HG02973 (cell line): ENCODE data around the gene ZNF613.
"Not testable (repeated sequence)": the region's sequence is repeated elsewhere in the genome, so short reads cannot be mapped to it uniquely, and the experiment has no call there.

Experiments used
- ATAC-seq: cut with Tn5 transposase; IDR thresholded peaks from one replicate; pipeline ENCODE4 v1.9.1; 2021; ENCODE audit warnings: moderate library complexity; ENCODE audit not compliant: unreplicated experiment

ZNF613 gene

GRCh38 chr19:51926784-51927741 is at the start of gene ZNF613:
TSS of gene ZNF613 (plus strand) at chr19:51927472. CDS start at chr19:51936221, 8,749 bp downstream.
- peak; percentile 78 for ATAC-seq

- no peak for ATAC-seq
These were observed 44.8 kb upstream of the ZNF613 start for GRCh38 chr19:51882518-51882917.

- ATAC-seq = no peak
These were observed 42.6 kb upstream of the ZNF613 start for GRCh38 chr19:51884713-51885112.

- ATAC-seq = no peak
These were observed 39.5 kb upstream of the ZNF613 start, which contains the start of gene ZNF577 for GRCh38 chr19:51887522-51888498. TSS of gene ZNF577 (minus strand) at chr19:51887951. CDS start at chr19:51880382, 7,569 bp downstream.

- no peak for ATAC-seq
These were observed 37.3 kb upstream of the ZNF613 start for GRCh38 chr19:51889934-51890333.

GRCh38 chr19:51891193-51891747 is 36.0 kb upstream of the ZNF613 start:
- no peak for ATAC-seq

- no peak for ATAC-seq
These were observed 25.4 kb upstream of the ZNF613 start for GRCh38 chr19:51901860-51902259.

GRCh38 chr19:51903192-51903591 is 24.1 kb upstream of the ZNF613 start:
- no peak for ATAC-seq

- ATAC-seq = peak; percentile 90
These were observed 22.7 kb upstream of the ZNF613 start, which contains the start of gene ZNF649 for GRCh38 chr19:51904331-51905165. TSS of gene ZNF649 (minus strand) at chr19:51905017. CDS start at chr19:51900107, 4,910 bp downstream.

- ATAC-seq = no peak
These were observed 22.1 kb upstream of the ZNF613 start for GRCh38 chr19:51905206-51905605.

- ATAC-seq = not testable (repeated sequence)
These were observed 21.6 kb upstream of the ZNF613 start for GRCh38 chr19:51905639-51906038.

- ATAC-seq = not testable (repeated sequence)
These were observed 21.2 kb upstream of the ZNF613 start for GRCh38 chr19:51906108-51906507.

GRCh38 chr19:51907981-51908380 is 19.3 kb upstream of the ZNF613 start:
- ATAC-seq = not testable (repeated sequence)

GRCh38 chr19:51915324-51915867 is 11.9 kb upstream of the ZNF613 start:
- ATAC-seq = no peak

GRCh38 chr19:51916167-51916566 is 11.1 kb upstream of the ZNF613 start:
- ATAC-seq = no peak

- no peak for ATAC-seq
These were observed 7.7 kb upstream of the ZNF613 start for GRCh38 chr19:51919606-51920005.

GRCh38 chr19:51921949-51922348 is 5.3 kb upstream of the ZNF613 start:
- ATAC-seq = no peak

GRCh38 chr19:51926426-51926783 is 867 bp upstream of the ZNF613 start:
- ATAC-seq = no peak

- ATAC-seq = no peak
These were observed 587 bp downstream of the ZNF613 start for GRCh38 chr19:51927859-51928258.

- ATAC-seq = no peak
These were observed 4.6 kb downstream of the ZNF613 start for GRCh38 chr19:51931921-51932320.
